ENCODE measurements around the gene PITX2. TPM values are rescaled to one million over a fixed set of nuclear protein-coding genes. Genes with fewer than 3 reads are reported as not detected.
A peak's percentile ranks its signal among the peaks of the same experiment; 100 is the strongest.

The PITX2 gene
- polyA plus RNA-seq, 6 donors from 2014 or later: not detected

DNA sequence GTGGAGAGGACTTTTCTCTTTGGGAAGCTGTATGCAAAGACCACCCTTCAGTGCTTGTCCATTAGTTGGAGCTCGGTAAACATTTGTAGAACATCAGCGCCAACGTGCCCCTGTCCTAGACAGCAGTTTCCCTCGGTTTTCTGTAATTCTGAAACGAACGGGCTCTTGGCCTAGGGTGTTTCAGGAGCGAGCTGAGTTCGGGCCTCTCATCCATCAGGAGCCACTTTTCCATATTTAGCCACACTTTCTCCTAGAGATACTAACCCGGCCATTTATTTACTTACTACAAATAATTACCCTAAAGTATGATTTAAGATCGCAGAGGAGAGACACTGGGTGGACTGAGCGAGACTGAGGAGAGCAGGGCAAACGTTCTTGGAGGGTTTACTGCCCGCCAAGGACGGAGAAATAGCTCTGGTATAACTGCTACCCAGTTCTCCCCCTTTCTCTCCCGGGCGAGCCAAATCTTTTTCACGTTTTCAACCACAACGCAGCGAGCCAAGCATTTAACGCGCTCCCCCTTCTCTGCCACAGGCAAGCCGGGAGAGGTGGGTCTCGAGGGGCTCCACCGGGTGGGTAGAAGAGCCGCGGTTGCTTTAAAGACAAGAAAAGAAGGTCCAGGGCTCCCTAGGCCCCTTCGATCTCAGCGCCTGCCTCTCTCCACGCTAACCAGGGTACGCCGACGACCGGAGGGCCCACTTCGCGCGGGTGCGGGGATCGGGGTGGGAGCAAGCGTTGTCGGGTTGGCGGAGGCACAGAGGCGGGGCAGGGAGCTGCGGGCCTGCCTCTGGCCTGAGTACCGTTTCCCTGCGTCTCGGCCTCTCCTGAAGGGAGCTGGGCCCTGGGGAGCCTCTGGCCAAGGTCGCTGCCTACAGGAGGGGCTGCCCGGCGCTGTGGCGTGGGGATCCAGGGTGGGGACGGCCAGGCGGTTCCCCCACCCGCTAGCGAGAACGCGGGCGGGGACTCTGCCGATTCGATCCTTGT, 10.8 kb upstream of the PITX2 start:
- ATAC-seq (ENCODE audit: low read depth in 2 of 2) (no peak), DNase-seq (no peak)
- peaks cover 0 to 16% of the 10 kb centered on the region in 2 donors for H3K36me3 Mint-ChIP-seq
- H3K27ac Mint-ChIP-seq: peak overlapping the region in 4 of 6 donors; percentile 38 to 83 (median 72)
- peaks cover 60 to 77% (median 72%) of the 10 kb centered on the region in 3 donors for H3K27me3 Mint-ChIP-seq
- peaks cover 7 to 26% (median 9%) of the 10 kb centered on the region in 3 donors for H3K4me1 Mint-ChIP-seq
- H3K9me3 Mint-ChIP-seq: peaks cover 6 to 44% (median 20%) of the 10 kb centered on the region in 7 donors
- peak overlapping the region in 2 of 8 donors; percentile 55 to 71 for H3K4me3 Mint-ChIP-seq

DNA sequence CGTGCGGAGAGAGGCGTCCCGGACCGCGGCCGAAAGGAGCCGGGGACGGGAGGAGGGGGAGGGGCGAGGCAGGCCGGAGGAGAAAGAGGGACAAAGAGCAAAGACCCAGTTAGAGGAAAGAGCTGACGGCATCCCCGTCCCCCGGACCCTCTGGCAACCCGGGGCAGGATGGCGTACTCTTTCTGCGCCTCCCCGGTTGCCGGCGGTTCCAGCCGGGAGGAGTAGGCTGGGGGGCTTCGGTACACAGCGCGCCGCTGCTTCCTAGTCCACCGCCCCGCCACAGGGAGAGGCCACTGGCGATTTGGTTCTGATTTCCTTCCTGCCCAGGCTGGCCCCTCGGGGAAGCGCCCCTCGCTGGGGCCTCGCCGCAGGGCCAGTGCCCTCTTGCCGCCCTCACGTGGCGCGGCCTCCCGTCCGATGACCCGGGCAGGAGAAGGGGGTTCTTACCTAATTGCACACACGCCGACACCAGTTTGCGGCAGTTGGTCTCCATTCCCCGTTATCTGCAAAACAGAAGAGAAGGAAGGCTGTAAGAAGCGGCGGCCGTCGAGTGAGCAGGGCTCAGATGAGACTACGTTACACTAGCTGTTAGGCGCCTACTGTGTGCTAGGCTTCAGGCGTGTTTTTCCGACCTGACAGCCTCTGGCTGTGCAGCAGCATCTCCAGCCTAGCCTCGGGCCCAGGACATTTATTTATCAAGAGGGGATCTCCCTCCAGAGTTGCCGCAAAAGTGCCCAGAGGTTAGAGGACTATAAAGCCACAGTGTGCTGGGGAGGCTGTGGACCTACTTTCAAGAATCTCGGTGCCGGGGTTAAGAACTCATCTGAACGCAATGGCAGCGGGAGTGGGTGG, 9.9 kb upstream of the PITX2 start:
- peak overlapping the region in 5 of 8 donors; percentile 55 to 89 (median 71) for H3K4me3 Mint-ChIP-seq
- H3K36me3 Mint-ChIP-seq: peaks cover 6 to 23% of the 10 kb centered on the region in 2 donors
- DNase-seq (no peak), ATAC-seq (ENCODE audit: low read depth in 2 of 2) (no peak)
- peak overlapping the region in 3 of 6 donors; percentile 80 to 83 (median 82) for H3K27ac Mint-ChIP-seq
- peaks cover 60 to 77% (median 76%) of the 10 kb centered on the region in 3 donors for H3K27me3 Mint-ChIP-seq
- peaks cover 6 to 44% (median 23%) of the 10 kb centered on the region in 7 donors for H3K9me3 Mint-ChIP-seq
- H3K4me1 Mint-ChIP-seq: peaks cover 7 to 28% (median 9%) of the 10 kb centered on the region in 3 donors

DNA sequence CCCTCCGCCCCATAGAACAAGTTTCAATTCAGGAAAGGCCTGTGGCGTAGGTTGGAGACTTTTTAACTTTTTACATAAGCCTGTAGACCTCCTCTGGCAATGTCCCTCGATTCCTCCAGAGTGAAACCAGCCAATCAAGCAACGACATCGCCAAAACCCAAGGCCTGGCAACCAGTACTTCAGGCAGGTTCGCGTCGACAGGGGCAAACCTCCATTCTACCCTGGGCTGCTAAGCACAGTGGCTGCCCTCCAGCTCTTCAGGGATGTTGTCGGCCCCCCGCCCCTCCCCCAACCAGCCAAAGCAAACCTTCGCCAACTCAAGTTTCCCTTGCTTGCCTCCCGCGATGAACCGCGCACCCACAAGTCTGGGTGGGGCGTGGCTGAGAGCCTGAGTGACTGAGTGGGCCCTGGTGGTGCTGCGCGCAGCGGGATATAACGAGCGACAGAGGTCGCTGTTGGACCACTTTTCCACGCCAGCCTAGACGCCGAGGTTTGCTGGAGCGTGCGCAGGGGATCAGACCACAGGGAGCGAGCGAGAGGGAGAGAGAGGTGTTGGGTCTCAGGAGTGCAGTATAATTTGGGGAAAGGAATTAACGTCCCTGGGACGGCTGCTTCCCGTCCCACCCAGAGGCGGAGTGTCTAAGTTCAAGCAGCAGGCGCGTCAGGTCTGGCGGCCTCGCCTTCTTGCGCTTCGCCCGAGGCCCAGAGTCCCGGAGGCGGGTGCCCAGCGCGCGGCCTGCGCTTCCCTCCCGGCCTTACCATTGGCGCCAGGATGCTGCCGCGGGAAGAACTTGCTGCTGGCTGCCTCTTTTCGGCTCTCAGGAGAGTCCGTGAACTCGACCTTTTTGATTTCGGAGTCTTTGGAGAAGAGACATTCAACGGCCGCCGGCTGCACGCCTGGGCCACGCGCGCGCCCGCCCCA, 9.0 kb upstream of the PITX2 start:
- peak overlapping the region in 4 of 6 donors; percentile 80 to 94 (median 90) for H3K27ac Mint-ChIP-seq
- peak in 1 of 2 donors; percentile 40 for ATAC-seq (ENCODE audit: low read depth in 2 of 2)

DNA sequence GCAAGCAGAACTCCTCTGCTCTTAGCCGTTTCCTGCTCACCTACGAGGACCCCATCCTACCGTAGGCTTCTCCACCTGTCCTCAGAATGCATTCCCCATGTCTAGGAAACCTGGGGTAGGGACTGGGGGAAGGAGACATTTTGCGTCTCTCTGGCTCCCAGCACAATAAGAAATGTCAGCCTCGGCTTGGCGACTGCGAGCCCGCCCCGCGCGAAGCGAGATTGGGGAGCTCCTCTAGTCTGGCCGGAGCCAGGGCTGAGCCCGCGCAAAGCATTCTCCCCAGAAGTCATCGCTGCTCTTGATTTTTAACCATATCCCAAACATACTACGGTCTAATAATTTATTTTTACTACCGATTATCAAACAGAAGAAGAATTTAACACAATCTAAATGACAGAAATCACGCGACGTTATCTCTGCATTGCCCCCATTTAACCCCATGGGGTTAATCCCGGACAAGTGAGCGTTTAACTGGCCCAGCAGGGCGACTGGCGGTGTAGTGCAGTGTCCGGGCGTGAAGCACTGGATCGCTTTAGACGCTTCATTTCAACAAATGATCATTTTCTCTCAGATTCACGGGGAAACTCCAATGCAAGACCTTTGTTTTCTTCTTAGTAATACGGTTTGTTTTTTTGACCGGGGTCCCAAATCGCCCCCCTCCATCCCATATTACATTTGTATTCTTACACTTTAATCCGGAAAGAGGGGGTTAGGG, 8.0 kb upstream of the PITX2 start:
- ATAC-seq (ENCODE audit: low read depth in 2 of 2) (no peak), DNase-seq (no peak)
- Mint-ChIP-seq H3K9me3 (peaks cover 0 to 59% (median 25%) of the 10 kb centered on the region in 7 donors), H3K27ac (peak overlapping the region in 4 of 6 donors; percentile 41 to 87 (median 72)), H3K4me3 (peak overlapping the region in 5 of 8 donors; percentile 6 to 75 (median 35)), H3K4me1 (peaks cover 5 to 24% (median 7%) of the 10 kb centered on the region in 3 donors), H3K27me3 (peaks cover 73 to 87% (median 85%) of the 10 kb centered on the region in 3 donors), H3K36me3 (peaks cover 9 to 24% of the 10 kb centered on the region in 2 donors)

More for the DNA sequence above, 9.0 kb upstream of the PITX2 start:
- Mint-ChIP-seq H3K4me1 (peaks cover 5 to 24% (median 7%) of the 10 kb centered on the region in 3 donors), H3K27me3 (peaks cover 63 to 77% (median 76%) of the 10 kb centered on the region in 3 donors), H3K4me3 (peak overlapping the region; percentile 5 to 89 (median 71)), H3K9me3 (peaks cover 0 to 49% (median 24%) of the 10 kb centered on the region in 7 donors), H3K36me3 (peaks cover 9 to 23% of the 10 kb centered on the region in 2 donors)
- no peak for DNase-seq

DNA sequence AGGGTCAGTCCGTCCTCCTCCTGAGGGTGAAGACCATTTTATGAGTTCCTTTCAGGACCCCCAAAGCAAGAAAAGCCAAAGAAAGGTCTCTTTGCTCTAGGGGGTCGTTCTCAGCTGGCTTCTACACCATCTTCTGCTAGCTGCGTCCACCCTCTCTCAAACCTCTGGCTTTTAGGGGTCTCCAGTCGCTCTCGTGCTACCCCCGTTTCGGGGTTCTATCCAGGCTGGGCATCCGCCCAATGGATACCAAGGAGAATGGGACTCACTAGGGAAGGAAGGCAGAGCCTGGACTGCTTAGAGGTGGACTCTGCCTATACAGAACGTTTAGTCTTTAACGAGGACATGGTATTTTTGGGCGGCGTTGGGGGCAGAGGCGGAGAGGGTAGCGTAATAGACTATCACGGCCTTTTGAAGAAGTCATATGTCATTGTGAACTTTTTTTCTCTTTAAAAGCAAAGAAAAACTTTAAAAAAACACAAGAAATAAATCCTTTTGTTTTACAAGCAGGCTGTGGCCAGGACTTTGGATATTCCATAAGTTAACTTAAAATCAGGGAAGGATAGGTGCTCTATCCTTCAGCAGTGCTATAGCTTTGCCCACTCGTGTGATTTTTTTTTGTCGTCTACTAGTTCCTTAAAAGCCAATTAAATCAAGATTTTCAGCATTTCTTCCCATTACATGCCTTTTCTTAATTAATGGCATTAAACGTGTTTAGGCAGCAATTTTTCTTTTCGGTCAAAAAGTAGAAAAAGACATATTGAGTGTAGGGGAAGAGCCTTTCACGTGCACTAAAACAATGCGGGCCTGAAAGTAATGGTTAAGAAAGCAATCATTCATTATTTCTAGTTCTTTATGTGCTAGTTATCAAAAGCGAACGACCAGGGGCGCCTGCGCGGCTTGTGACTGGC, 7.2 kb upstream of the PITX2 start:
- DNase-seq: no peak
- ATAC-seq (ENCODE audit: low read depth in 2 of 2): no peak
- peak overlapping the region in 3 of 8 donors; percentile 9 to 63 (median 35) for H3K4me3 Mint-ChIP-seq
- peak overlapping the region in 4 of 6 donors; percentile 54 to 87 (median 72) for H3K27ac Mint-ChIP-seq
- peaks cover 0 to 63% (median 25%) of the 10 kb centered on the region in 7 donors for H3K9me3 Mint-ChIP-seq
- H3K27me3 Mint-ChIP-seq: peaks cover 78 to 95% (median 93%) of the 10 kb centered on the region in 3 donors
- H3K4me1 Mint-ChIP-seq: peaks cover 5 to 24% (median 7%) of the 10 kb centered on the region in 3 donors
- peaks cover 9 to 24% of the 10 kb centered on the region in 2 donors for H3K36me3 Mint-ChIP-seq

DNA sequence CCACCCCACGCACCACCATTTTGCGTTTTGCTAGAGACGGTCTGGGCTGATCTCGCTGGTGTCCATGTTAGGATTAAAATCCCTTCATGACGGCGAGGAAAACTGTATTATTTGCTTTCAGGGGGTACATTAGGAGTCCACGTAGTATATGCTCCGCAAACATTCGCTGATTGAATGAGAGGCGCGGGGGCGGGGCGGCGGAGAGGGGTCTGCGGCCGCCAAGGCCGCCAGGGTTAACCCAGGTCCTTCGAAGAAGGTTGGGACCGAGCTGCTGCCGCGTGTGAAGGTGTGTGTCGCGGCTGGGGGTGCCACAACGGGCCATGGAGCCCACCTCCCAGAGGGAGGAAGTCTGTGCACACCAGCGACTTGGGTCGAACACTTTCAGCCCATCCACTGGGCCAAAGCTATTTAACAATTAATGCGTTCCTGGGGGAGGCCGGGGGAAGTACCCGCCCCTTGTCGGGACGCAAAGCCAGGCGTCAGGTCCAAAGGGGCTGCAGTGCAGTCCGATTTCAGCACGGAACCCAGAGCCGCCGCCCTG, 6.4 kb upstream of the PITX2 start:
- ATAC-seq (ENCODE audit: low read depth in 2 of 2): no peak
- Mint-ChIP-seq H3K4me1 (peaks cover 5 to 24% (median 7%) of the 10 kb centered on the region in 3 donors), H3K4me3 (peak overlapping the region in 2 of 8 donors; percentile 44), H3K36me3 (peaks cover 9 to 24% of the 10 kb centered on the region in 2 donors), H3K27ac (peak overlapping the region in 2 of 6 donors; percentile 59 to 60), H3K9me3 (peaks cover 0 to 59% (median 21%) of the 10 kb centered on the region in 7 donors), H3K27me3 (peaks cover 78 to 95% (median 93%) of the 10 kb centered on the region in 3 donors)
- DNase-seq: no peak

DNA sequence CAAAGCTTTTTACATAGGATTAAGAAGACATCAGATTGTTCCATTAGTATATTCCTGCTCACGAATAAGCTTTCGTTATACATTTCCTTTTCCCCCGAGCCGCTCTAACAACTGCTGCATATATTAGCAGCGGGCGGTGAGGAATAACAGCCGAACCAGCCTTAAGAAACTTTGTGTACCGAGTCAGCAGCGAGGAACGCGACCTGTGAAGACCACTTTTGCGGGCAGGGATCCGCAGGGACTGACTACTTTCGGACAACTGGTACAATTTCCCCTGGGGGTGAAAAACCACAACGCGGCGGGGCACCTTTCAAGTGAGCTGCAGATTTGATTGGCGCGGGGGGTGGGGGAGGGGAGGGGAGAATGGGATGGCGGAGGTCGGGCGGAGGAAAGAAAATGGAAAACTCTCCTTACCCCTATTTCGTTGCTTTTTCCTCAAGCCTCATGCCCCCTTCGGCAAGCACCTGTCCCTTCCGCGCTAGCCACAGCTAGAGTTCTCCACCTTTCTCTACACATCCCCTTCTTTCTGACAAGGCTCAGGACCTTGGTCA, 5.9 kb upstream of the PITX2 start:
- ATAC-seq (ENCODE audit: low read depth in 2 of 2) (no peak), DNase-seq (no peak)
- H3K36me3 Mint-ChIP-seq: peaks cover 9 to 24% of the 10 kb centered on the region in 2 donors
- peaks cover 0 to 59% (median 22%) of the 10 kb centered on the region in 7 donors for H3K9me3 Mint-ChIP-seq
- H3K27ac Mint-ChIP-seq: peak overlapping the region in 2 of 6 donors; percentile 59 to 78
- peaks cover 82 to 96% (median 93%) of the 10 kb centered on the region in 3 donors for H3K27me3 Mint-ChIP-seq
- peak overlapping the region in 4 of 8 donors; percentile 5 to 49 (median 45) for H3K4me3 Mint-ChIP-seq
- peaks cover 5 to 24% (median 7%) of the 10 kb centered on the region in 3 donors for H3K4me1 Mint-ChIP-seq

DNA sequence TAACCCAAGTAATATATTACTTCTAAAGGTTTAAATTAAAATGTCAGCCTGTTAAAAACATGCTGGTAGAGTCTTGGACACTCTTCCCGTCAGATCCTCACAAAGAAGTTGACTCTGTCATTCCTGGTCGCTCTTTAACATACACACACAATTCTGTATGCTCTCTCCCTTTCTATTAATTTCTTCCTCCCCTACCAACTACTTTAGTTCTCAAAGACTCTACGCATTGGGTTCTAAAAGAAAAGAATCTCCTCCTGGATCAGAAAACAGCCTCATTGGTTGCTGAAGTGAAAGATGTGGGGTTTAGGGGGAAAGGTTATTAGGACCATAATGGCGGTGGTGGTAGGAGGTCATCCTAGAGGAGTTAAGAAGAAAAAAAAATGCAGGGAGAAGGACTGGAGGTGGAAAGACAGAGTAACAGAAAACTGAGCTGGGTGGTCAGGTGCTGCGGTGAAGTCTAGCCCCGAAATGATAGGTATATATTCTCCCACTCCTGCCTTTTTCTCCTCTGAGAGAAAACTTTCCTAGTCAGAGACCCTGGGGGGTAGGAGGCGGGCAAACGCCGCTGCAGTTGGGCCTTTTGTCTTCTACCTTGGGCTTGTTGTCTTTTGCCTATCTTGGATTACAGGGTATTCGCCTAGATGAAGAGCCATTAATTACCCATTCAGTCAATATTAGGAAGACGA, 5.2 kb upstream of the PITX2 start:
- H3K27ac Mint-ChIP-seq: peak overlapping the region in 2 of 6 donors; percentile 6 to 78
- ATAC-seq (ENCODE audit: low read depth in 2 of 2): no peak
- H3K9me3 Mint-ChIP-seq: peaks cover 0 to 59% (median 28%) of the 10 kb centered on the region in 7 donors

DNA sequence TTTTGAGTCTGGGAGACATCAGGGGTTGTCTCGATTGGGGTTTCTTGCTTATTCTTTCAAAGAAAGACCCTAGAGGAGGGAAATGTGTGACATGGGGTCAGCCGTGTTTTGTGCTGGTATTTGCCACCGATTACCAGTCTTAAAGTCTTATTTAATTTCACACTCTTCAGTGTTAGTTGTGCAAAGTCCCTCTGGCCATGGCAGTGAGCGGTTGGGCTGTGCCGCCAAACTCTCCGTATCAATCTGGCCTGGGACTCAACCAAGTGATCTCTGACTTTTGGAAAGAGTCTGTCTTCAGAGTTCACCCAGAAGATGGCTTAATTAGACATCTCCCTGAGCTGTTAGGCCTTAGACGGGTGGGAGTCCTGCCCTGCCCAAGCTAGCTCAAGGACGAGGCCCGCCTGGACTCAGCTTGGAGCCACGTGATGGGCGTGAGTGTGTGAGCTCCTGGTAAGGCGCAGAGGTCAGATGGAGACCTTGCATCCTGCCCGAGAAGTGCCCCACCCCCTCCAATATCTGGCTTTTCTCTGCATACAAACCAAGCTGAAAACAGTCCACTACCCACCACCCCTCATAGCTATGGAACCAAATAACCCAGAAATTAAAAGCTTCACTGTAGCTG, 3.8 kb upstream of the PITX2 start:
- Mint-ChIP-seq H3K27ac (no peak overlapping the region), H3K4me3 (peak overlapping the region in 1 of 8 donors; percentile 34), H3K9me3 (peaks cover 0 to 56% (median 26%) of the 10 kb centered on the region in 7 donors), H3K36me3 (peaks cover 9 to 18% of the 10 kb centered on the region in 2 donors), H3K4me1 (peaks cover 0 to 23% (median 19%) of the 10 kb centered on the region in 3 donors), H3K27me3 (peaks cover 79 to 93% (median 89%) of the 10 kb centered on the region in 3 donors)
- ATAC-seq (ENCODE audit: low read depth in 2 of 2): no peak
- no peak for DNase-seq

More for the DNA sequence above, 5.2 kb upstream of the PITX2 start:
- Mint-ChIP-seq H3K4me3 (peak overlapping the region in 3 of 8 donors; percentile 5 to 49 (median 46)), H3K4me1 (peaks cover 5 to 23% (median 11%) of the 10 kb centered on the region in 3 donors), H3K36me3 (peaks cover 9 to 24% of the 10 kb centered on the region in 2 donors), H3K27me3 (peaks cover 82 to 96% (median 93%) of the 10 kb centered on the region in 3 donors)
- no peak for DNase-seq
